Fibroblast of skin of abdomen (primary cell): ENCODE measurements around the gene SMARCAL1.

Source experiments
- DNase-seq: peaks from one replicate; pipeline ENCODE4 v3.0.0-alpha.2; 2013

Gene SMARCAL1

GRCh38 chr2:216428618-216429350 is 16.5 kb downstream of the SMARCAL1 start:
- DNase-seq, result no peak

GRCh38 chr2:216429428-216429827 is 17.1 kb downstream of the SMARCAL1 start:
- no peak for DNase-seq

GRCh38 chr2:216430811-216431530 is 18.7 kb downstream of the SMARCAL1 start:
- no peak for DNase-seq

DNA sequence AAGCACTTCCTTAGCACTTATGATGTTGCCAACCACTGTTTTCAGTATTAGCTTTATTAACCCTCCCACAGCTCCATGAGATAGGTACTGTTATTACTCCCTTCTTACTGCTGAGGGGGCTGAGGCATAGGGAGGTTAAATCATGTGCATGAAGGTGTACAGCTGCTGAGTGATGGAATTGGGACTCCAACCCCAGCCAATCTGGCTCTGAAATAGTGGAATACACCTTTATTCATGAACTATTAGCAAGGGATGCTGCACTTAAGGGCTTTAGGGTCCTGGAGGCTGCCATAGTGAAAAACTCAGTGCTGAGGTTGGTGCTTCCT is 19.2 kb downstream of the SMARCAL1 start:
- DNase-seq, result no peak

GRCh38 chr2:216436383-216436782 is 24.1 kb downstream of the SMARCAL1 start:
- DNase-seq, result peak; percentile 59

- no peak for DNase-seq
Measured at GRCh38 chr2:216441308-216442010, 29.2 kb downstream of the SMARCAL1 start.

DNA sequence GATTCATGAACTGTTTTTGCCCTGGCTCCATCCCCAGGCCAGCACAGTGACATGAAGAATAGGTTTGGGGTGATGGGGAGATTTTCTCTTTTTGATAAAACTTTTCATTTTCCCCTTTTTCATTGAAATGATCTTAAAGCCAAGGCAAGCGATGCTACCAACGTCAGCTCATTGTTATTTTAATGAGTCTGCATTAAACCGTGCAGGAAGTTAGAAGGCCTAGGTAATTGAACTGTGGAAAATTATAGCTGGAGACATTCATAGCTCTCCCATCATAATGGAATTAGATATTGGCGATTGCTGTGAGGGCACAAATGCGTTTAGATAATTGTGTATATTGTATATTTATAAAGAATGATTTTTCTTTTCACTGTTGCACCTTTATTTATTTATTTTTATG is 33.2 kb downstream of the SMARCAL1 start:
- no peak for DNase-seq

- no peak for DNase-seq
Measured at GRCh38 chr2:216446343-216446742, 34.1 kb downstream of the SMARCAL1 start.

DNA sequence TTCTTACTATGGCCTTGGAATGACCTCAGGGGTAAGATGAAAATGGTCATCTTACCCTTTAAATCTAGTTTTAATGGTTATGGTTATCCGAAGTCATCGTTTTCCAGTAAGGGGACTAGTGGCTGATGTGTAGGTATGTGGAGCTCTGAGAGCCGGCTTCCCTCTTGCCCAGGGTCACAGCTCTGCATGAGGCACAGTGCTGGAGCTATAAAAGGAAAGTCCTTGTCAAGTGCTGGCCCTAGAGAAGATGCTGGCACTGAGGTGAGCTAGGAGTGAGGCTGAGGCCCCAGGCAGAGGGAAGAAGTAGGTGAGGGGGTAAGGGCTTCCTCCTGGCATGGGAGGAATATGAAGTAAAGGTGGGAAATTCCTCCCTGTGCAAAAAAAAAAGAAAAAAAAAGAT is 35.0 kb downstream of the SMARCAL1 start:
- no peak for DNase-seq

DNA sequence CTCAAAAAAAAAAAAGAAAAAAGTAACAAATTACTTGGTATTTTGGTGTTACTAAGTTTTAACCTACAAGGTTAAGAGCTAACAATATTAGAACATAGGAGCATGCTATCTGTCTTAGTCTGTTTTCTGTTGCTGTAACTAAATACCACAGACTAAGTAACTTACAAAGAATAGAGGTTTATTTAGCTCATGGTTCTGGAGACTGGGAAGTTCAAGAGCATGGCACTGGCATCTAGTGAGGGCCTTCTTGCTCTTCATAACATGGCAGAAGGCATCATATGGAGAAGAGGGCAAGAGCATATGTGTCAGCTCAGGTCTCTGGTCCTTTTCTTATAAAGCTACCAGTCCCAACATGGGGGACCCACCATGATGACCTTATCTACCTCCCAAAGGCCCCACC is 36.5 kb downstream of the SMARCAL1 start:
- no peak for DNase-seq

- DNase-seq, result no peak
Measured at GRCh38 chr2:216450346-216450745, 38.1 kb downstream of the SMARCAL1 start.

- no peak for DNase-seq
Measured at GRCh38 chr2:216450784-216451183, 38.5 kb downstream of the SMARCAL1 start.

GRCh38 chr2:216453955-216454614 is 41.8 kb downstream of the SMARCAL1 start:
- peak; percentile 4 for DNase-seq

GRCh38 chr2:216463148-216463547 is 50.9 kb downstream of the SMARCAL1 start:
- no peak for DNase-seq

- DNase-seq, result no peak
Measured at GRCh38 chr2:216464104-216464720, 51.9 kb downstream of the SMARCAL1 start.

DNA sequence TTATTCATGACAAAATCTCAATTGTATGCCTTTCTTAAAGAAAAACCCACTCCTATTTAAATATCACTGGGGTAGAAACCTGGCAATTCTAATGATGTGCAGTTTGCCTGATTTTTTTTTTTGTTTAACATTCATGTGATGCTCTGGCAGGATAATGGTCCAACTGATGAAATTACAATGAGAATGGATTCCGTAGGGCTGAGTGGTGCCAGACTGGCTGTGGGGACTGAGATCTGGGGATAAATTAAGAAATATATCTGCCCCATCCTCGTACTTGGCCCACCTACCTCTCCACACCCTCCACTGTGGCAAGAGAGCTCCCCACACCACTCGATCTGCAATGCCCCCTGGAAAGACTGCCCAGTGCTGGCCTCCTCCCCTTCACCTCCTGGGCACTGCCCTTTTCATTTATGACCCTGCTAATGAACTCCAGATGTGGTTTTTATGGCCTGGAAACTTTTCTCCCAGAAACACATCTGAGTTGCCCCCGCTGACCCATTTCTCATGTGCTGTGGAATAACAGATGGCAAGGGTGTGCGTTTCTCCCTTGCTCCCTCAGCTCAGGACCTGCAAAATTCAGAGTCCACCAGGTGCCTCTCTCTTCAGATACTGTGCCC is 53.4 kb downstream of the SMARCAL1 start:
- DNase-seq, result no peak

GRCh38 chr2:216467845-216468244 is 55.6 kb downstream of the SMARCAL1 start:
- no peak for DNase-seq

- DNase-seq, result no peak
Measured at GRCh38 chr2:216469661-216470060, 57.4 kb downstream of the SMARCAL1 start.

GRCh38 chr2:216473187-216473586 is 60.9 kb downstream of the SMARCAL1 start:
- no peak for DNase-seq

- DNase-seq, result no peak
Measured at GRCh38 chr2:216474925-216475670, 62.8 kb downstream of the SMARCAL1 start.

- DNase-seq, result no peak
Measured at GRCh38 chr2:216475767-216476166, 63.5 kb downstream of the SMARCAL1 start.
